ENCODE data around the gene DKK3. TPM values are rescaled to one million over a fixed set of nuclear protein-coding genes. Genes with fewer than 3 reads are reported as not detected.

The DKK3 gene
- total RNA-seq (ENCODE audit: low replicate concordance) = 23.9 and 26.1 TPM in 2 replicates

DNA sequence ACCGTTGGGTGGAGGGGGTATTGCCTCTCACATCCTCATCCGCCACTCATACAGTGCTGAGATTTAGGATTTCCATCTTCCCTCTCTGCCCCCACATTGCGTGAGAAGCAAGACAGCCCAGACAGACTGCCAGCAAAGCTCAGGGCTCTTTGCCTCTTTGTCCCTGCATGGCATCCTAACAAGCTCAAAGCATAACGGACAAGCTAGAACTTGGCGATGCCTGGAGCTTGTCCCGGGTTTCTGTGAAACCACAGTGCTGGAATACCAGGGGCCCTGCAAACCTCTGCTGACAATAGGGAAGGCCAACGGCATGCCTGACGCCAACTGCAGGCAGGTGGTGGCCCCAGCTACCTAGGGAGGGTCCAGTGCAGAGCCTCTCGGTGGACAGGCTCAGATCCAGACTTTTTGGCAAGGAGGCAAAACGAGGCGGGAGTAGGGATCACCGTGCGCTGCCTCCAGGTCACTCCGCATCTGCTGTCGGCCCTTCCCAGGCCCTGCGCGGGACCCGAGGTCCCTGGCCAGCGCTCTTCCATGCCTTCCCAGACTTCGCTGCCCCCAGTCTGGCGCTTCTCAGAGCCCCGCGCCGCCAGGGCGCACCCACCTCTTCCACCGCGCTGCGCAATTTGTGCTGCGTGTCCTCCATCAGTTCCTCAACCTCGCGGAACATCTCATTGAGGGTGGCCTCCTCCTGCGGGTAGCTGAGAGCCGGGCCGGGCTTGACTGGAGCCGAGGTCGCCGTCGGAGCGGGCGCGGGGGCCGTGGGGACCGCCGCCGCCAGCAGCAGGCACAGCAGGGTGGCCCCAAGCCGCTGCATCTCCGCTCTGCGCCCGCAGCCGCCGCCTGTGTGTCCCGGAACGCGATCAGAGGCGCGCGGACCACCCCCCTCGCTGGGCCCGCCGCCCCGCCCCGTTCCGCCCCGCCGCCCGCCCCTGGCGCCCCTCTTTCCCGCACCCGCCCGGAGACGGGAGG, at the start of gene DKK3:
DKK3 (minus strand) TSS at position 858 of the 969 bp plus-strand sequence; CDS start at position 814, 44 bp downstream.
- Histone ChIP-seq H3F3A (ENCODE audit: low read depth) (peaks cover 5% of the 10 kb centered on the region), H4K20me1 (ENCODE audit: low read depth) (peaks cover 19% of the 10 kb centered on the region), H3K9me3 (ENCODE audit: low read depth) (no peaks in the 10 kb centered on the region), H3K27me3 (peaks cover 34% of the 10 kb centered on the region), H3K4me2 (peak within 1 kb of the TSS; percentile 91), H3K27ac (no peak within 1 kb of the TSS), H3K4me1 (peaks cover 7% of the 10 kb centered on the region), H3K9ac (no peak within 1 kb of the TSS), H3K36me3 (no peaks in the 10 kb centered on the region), H3K79me2 (ENCODE audit: low read depth) (no peaks in the 10 kb centered on the region), H2AFZ (replicated peaks) (peak within 1 kb of the TSS; percentile 97), H3K4me3 (peak within 1 kb of the TSS; percentile 92)
- Mint-ChIP-seq H3K27ac (peak within 1 kb of the TSS; percentile 91), H3K27me3 (ENCODE audit: insufficient read depth, low read depth) (peaks cover 3% of the 10 kb centered on the region), H3K36me3 (peaks cover 13% of the 10 kb centered on the region), H3K9me3 (peaks cover 3% of the 10 kb centered on the region), H3K4me3 (peak within 1 kb of the TSS; percentile 95), H3K4me1 (peaks cover 16% of the 10 kb centered on the region)
- TF ChIP-seq, protein P1, sequence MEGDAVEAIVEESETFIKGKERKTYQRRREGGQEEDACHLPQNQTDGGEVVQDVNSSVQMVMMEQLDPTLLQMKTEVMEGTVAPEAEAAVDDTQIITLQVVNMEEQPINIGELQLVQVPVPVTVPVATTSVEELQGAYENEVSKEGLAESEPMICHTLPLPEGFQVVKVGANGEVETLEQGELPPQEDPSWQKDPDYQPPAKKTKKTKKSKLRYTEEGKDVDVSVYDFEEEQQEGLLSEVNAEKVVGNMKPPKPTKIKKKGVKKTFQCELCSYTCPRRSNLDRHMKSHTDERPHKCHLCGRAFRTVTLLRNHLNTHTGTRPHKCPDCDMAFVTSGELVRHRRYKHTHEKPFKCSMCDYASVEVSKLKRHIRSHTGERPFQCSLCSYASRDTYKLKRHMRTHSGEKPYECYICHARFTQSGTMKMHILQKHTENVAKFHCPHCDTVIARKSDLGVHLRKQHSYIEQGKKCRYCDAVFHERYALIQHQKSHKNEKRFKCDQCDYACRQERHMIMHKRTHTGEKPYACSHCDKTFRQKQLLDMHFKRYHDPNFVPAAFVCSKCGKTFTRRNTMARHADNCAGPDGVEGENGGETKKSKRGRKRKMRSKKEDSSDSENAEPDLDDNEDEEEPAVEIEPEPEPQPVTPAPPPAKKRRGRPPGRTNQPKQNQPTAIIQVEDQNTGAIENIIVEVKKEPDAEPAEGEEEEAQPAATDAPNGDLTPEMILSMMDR (IDR thresholded peaks at IDR 0.05) = no peak
- TF ChIP-seq EZH2 (IDR thresholded peaks at IDR 0.05) = no peak
- TF ChIP-seq EZH2phosphoT487 (IDR thresholded peaks at IDR 0.05) = no peak
- DNase-seq (ENCODE audit: low spot score) = peak; percentile 82

DNA sequence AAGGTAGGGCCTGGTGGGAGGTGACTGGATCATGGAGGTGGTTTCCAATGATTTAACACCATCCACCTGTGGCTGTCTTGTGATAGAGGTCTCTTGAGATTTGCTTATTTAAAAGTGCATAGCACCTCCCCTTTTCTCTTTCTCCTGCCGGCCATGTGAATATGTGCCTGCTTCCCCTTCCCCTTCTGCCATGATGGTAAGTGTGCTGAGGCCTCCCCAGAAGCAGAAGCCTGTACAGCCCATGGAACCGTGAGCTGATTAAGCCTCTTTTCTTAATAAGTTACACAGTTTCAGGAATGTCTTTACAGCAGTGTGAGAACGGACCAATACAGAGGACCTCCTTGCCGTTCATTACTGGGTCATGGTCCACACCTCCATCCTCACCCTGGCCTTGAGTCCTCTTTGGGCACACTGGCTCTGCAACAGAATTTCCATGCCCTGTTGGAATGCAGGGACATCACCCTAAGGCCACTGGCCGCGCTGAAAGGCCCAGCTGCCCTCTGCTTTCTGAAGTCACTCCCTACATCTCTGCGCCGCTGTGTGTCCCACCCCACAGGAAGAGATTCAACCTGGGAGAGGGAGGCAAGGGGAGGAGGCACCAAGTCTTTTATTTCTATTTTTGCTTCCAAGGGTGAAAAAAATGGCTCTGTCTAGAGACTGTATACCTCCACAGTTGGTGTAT, 49.0 kb upstream of the DKK3 start:
- Mint-ChIP-seq H3K4me1 (no peaks in the 10 kb centered on the region), H3K27ac (no peak overlapping the region), H3K36me3 (no peaks in the 10 kb centered on the region), H3K9me3 (peaks cover 2% of the 10 kb centered on the region), H3K4me3 (no peak overlapping the region), H3K27me3 (ENCODE audit: insufficient read depth, low read depth) (peaks cover 12% of the 10 kb centered on the region)
- no peak for DNase-seq (ENCODE audit: low spot score)
- Histone ChIP-seq H3K79me2 (ENCODE audit: low read depth) (no peaks in the 10 kb centered on the region), H3K9me3 (ENCODE audit: low read depth) (no peaks in the 10 kb centered on the region), H2AFZ (replicated peaks) (no peak overlapping the region), H3K4me2 (no peak overlapping the region), H3K9ac (no peak overlapping the region), H3K27me3 (no peaks in the 10 kb centered on the region), H3F3A (ENCODE audit: low read depth) (no peaks in the 10 kb centered on the region), H3K4me3 (no peak overlapping the region), H4K20me1 (ENCODE audit: low read depth) (no peaks in the 10 kb centered on the region), H3K4me1 (no peaks in the 10 kb centered on the region), H3K27ac (no peak overlapping the region), H3K36me3 (no peaks in the 10 kb centered on the region)
- no peak for TF ChIP-seq EZH2phosphoT487 (IDR thresholded peaks at IDR 0.05)
- TF ChIP-seq, protein P1 (IDR thresholded peaks at IDR 0.05) = no peak
- TF ChIP-seq EZH2 (IDR thresholded peaks at IDR 0.05) = no peak

DNA sequence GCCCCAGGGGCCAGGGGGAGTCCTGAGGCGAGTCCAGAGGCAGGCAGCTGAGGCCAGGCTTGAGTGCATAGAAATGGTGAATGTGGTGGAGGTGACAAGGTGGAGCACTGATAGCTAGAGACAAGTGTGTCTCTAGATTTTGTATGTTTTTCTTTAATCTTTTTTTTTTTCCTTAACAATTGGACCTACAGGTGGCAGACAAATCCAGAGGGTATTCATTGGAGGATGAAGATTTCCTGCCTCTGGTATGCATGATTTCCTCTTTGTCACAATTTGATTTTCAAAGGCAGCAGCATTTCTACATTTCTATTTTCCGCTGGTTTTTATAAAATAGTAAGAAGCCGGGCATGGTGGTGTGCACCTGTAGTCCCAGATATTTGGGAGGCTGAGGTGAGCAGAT, 47.7 kb upstream of the DKK3 start:
- H3K27ac Mint-ChIP-seq = no peak overlapping the region
- H3K79me2 ChIP-seq (ENCODE audit: low read depth) = no peaks in the 10 kb centered on the region
- H3K4me2 ChIP-seq = no peak overlapping the region
- no peaks in the 10 kb centered on the region for H3K9me3 ChIP-seq (ENCODE audit: low read depth)
- H3K36me3 Mint-ChIP-seq = no peaks in the 10 kb centered on the region
- no peak overlapping the region for H3K9ac ChIP-seq
- TF ChIP-seq, protein P1 (IDR thresholded peaks at IDR 0.05) = no peak
- TF ChIP-seq EZH2 (IDR thresholded peaks at IDR 0.05) = no peak
- no peak for TF ChIP-seq EZH2phosphoT487 (IDR thresholded peaks at IDR 0.05)
- no peaks in the 10 kb centered on the region for H3K27me3 ChIP-seq
- no peak overlapping the region for H3K4me3 Mint-ChIP-seq
- H3K4me1 Mint-ChIP-seq = peaks cover 3% of the 10 kb centered on the region
- DNase-seq (ENCODE audit: low spot score) = no peak
- no peak overlapping the region for H3K4me3 ChIP-seq
- no peak overlapping the region for H3K27ac ChIP-seq
- peaks cover 8% of the 10 kb centered on the region for H3K9me3 Mint-ChIP-seq
- no peaks in the 10 kb centered on the region for H3F3A ChIP-seq (ENCODE audit: low read depth)
- no peak overlapping the region for H2AFZ ChIP-seq (replicated peaks)
- peaks cover 10% of the 10 kb centered on the region for H3K27me3 Mint-ChIP-seq (ENCODE audit: insufficient read depth, low read depth)
- no peaks in the 10 kb centered on the region for H3K4me1 ChIP-seq
- H3K36me3 ChIP-seq = no peaks in the 10 kb centered on the region
- H4K20me1 ChIP-seq (ENCODE audit: low read depth) = no peaks in the 10 kb centered on the region

Data from neural progenitor cell (in vitro differentiated cells).